Activated naive CD4-positive, alpha-beta T cell treated with anti-CD3 and anti-CD28 coated beads, Interleukin-2, amount 50 U/mL, for 72 hours (primary cell): ENCODE data around the gene PFKFB3. TPM values are rescaled to one million over a fixed set of nuclear protein-coding genes. Genes with fewer than 3 reads are reported as not detected.
"Not testable (repeated sequence)": the region's sequence is repeated elsewhere in the genome, so short reads cannot be mapped to it uniquely, and the experiment has no call there.

ENCODE experiments used
- ATAC-seq, 2 donors: fragments of 150-1000 bp; cut with Tn5 transposase; 2 replicates each; pipeline ENCODE4 v1.10.0; 2021; ENCODE audit warnings: mild to moderate bottlenecking in 2 of 2, moderate library complexity in 2 of 2
- DNase-seq, 2 donors: peaks; one replicate each; pipeline ENCODE4 v3.0.0; 2021 to 2022; ENCODE audit warnings: low spot score in 2 of 2
- H3K27ac Mint-ChIP-seq, 2 donors: one replicate each; pipeline ENCODE4 v1.8.0; 2022; ENCODE audit warnings: mild to moderate bottlenecking in 2 of 2, mixed read lengths in 2 of 2
- H3K36me3 Mint-ChIP-seq, 2 donors: one replicate each; pipeline ENCODE4 v1.8.0; 2022; ENCODE audit warnings: mixed read lengths in 2 of 2
- H3K9me3 Mint-ChIP-seq, 2 donors: one replicate each; pipeline ENCODE4 v1.8.0; 2022; ENCODE audit warnings: mixed read lengths in 2 of 2
- total RNA-seq, 2 donors: library from RNA; stranded (reverse); gene quantifications; one replicate each; pipeline ENCODE4 v1.2.3, GENCODE V29; 2022

PFKFB3 gene
- total RNA-seq, 2 donors from 2014 or later = 77.0 to 181 TPM

- peak overlapping the region; percentile 57 to 72 for H3K27ac Mint-ChIP-seq
Observed at GRCh38 chr10:6233725-6234277, 31.1 kb downstream of the PFKFB3 start.

DNA sequence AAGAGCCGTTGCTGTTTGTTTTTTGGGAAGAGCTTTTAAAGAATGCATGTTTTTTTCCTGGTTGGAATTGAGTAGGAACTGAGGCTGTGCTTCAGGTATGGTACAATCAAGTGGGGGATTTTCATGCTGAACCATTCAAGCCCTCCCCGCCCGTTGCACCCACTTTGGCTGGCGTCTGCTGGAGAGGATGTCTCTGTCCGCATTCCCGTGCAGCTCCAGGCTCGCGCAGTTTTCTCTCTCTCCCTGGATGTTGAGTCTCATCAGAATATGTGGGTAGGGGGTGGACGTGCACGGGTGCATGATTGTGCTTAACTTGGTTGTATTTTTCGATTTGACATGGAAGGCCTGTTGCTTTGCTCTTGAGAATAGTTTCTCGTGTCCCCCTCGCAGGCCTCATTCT, 31.6 kb downstream of the PFKFB3 start:
- Mint-ChIP-seq H3K36me3 (peaks cover 17 to 67% of the 10 kb centered on the region in 2 donors), H3K27ac (peak overlapping the region; percentile 57 to 72), H3K9me3 (no peaks in the 10 kb centered on the region)
- no peak for DNase-seq
- no peak for ATAC-seq

More at GRCh38 chr10:6233725-6234277, 31.1 kb downstream of the PFKFB3 start:
- DNase-seq (no peak), ATAC-seq (no peak)
- Mint-ChIP-seq H3K36me3 (peaks cover 17 to 61% of the 10 kb centered on the region in 2 donors), H3K9me3 (no peaks in the 10 kb centered on the region)

DNA sequence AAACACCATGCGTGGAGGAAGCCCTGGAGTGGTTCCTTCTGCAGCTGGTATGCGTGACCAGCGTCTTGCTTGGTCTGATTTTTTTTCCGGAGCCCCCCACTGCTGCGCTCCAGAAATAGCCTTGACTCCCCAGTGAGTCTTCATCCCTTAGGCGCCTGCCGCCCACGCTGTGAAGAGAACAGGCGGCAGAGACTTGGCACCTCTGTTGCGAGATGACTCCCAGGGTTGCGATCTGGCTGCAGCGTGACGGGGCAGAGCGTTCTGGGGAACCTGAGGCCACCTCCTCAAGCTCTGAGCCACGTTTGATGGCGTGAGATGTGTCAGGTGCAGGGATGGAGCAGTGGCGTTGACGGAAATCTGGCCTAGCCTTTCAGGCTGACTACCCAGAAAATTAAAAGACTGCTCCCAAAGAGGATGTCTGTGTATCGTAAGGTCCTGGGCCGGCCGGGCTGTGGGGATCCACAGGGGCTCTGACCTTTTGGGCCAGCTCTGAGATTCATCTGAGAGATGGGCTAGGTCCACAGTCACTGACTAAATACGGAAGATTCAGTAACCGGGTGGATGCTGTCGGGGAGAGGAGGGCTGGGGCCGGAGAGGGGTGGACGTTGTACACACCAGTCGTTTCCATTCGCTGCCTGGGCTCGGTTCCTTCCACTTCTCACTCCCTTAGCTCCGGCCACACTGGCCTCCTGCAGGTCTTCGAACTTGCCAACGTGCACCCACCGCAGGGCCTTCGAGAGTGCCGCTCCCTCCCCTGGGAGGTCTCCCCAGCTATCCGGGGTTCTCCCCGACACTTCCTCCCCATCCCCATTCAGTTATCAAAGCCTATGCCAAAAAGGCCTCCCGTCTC, 33.8 kb downstream of the PFKFB3 start:
- Mint-ChIP-seq H3K9me3 (no peaks in the 10 kb centered on the region), H3K36me3 (peaks cover 12 to 64% of the 10 kb centered on the region in 2 donors), H3K27ac (peak overlapping the region; percentile 75 to 93)
- ATAC-seq = no peak
- no peak for DNase-seq

- ATAC-seq = no peak
- Mint-ChIP-seq H3K36me3 (peaks cover 14 to 64% of the 10 kb centered on the region in 2 donors), H3K9me3 (no peaks in the 10 kb centered on the region), H3K27ac (peak overlapping the region; percentile 2 to 87)
- DNase-seq = no peak
Observed at GRCh38 chr10:6237199-6237530, 34.4 kb downstream of the PFKFB3 start.

GRCh38 chr10:6238587-6239212, 36.0 kb downstream of the PFKFB3 start:
- ATAC-seq, DNase-seq, H3K9me3 Mint-ChIP-seq: not testable (repeated sequence)
- peak overlapping the region; percentile 70 to 75 for H3K27ac Mint-ChIP-seq
- H3K36me3 Mint-ChIP-seq = peaks cover 18 to 51% of the 10 kb centered on the region in 2 donors

DNA sequence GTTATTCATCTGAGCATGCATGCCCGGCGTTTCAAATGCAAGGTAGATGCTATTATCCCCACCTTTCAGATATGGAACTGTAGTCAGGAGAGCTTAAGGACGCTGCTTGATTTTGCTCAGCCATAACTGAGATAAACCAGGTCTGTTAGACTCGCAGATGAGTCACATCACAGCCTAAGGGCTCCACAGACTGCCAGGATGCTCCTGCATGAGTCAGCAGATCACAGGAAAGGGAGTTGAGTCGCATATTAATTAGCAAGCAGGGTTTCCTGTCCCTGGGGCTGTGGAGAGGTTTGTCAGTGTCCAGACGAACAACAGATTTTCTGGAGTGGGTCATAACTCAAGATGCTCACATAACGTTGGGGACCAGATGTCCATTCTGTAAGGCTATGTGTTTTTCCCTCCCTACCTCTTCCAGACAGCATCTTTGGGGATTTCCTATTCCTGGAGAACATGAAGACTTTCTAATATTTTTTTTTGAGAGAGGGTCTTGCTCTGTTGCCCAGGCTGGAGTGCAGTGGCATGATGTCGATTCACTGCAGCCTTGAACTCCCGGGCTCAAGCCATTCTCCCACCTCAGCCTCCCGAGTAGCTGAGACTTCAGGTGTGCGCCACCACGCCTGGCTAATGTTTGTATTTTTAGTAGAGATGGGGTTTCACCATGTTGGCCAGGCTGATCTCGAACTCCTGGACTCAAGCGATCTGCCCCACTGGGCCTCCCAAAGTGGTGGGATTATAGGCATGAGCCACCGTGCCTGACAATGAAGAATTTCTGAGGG, 36.7 kb downstream of the PFKFB3 start:
- peak; percentile 66 to 76 for DNase-seq
- Mint-ChIP-seq H3K36me3 (peaks cover 13 to 44% of the 10 kb centered on the region in 2 donors), H3K27ac (peak overlapping the region; percentile 70 to 75), H3K9me3 (no peaks in the 10 kb centered on the region)
- peak; percentile 89 to 99 for ATAC-seq

- Mint-ChIP-seq H3K27ac (peak overlapping the region in 1 of 2 donors; percentile 70), H3K9me3 (no peaks in the 10 kb centered on the region), H3K36me3 (peaks cover 13 to 37% of the 10 kb centered on the region in 2 donors)
- DNase-seq (no peak), ATAC-seq (no peak)
Observed at GRCh38 chr10:6240254-6240653, 37.5 kb downstream of the PFKFB3 start.

DNA sequence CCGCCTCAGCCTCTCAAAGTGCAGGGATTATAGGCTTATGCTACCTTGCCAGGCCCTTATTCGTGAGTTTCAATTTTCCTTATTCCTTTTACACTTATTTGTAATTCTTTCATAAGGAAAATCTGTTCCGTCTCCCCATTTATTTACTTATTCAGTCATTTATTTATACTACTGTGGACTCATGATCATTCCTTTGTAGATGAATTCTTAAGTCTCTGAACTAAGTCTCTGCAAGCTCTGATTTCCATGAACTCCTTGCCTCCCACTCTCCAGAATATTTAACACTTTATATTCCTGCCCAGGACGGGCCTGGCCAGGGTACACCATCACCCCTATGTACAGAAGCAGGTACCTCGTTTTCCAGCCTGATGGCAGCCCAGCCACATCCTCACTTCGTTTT, 39.4 kb downstream of the PFKFB3 start:
- no peak for DNase-seq
- Mint-ChIP-seq H3K27ac (no peak overlapping the region), H3K9me3 (no peaks in the 10 kb centered on the region), H3K36me3 (peaks cover 6 to 21% of the 10 kb centered on the region in 2 donors)
- no peak for ATAC-seq

DNA sequence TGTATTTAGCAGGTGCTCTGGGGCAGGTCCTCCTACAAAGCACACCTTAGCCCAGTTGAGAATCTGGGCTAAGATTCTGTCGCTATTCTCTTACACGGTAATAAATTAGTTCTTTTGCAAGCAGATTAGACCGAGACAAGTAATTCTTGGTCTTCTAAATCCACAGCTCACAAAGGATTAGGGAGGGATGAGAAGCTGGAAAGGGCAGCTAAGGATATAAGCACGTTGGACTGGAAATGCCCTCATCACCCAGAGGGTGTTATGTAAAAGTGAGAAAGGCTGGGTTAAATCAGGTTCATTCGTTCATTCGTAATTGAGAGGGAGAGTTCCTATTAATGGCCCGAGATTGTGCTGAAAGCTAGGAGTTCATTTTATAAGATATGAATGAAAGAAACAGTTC, 41.8 kb downstream of the PFKFB3 start:
- ATAC-seq (no peak), DNase-seq (no peak)
- Mint-ChIP-seq H3K27ac (peak overlapping the region; percentile 26 to 93), H3K36me3 (peaks cover 9% of the 10 kb centered on the region in 2 donors), H3K9me3 (no peaks in the 10 kb centered on the region)

DNA sequence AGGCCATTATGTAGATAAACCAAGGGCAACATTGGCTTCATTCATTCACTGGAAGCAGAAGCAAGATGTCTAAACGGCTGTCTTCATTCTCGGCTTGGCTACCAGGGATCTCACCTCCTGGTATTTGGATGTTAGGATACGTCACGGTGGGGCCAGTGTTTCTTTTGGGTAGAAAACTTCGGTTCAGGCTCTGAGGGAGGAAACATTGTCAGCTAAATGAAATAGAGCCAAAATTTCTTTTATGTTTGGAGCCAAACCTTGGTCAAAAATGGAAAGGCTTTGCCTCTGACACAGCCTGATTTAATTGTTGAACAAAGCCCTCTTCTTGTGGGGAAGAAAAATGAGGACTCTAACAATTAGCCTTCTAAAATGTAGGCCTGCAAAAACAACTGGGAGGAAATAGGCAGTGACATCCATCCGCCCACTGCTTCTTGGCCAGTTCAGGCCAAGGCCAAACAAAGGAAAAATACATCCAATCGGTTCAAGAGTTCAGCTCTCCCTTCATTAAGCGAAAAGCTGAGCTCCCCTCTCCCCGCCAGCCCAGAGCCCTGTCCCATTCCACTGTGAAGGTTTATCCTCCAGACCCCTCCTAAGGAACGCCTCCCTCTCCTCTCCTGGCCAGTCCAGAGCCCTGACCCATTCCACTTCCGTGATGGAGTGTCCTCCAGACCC, 44.4 kb downstream of the PFKFB3 start:
- DNase-seq (no peak), ATAC-seq (no peak)
- Mint-ChIP-seq H3K36me3 (peaks cover 0 to 8% of the 10 kb centered on the region in 2 donors), H3K9me3 (no peaks in the 10 kb centered on the region), H3K27ac (peak overlapping the region in 1 of 2 donors; percentile 78)

DNA sequence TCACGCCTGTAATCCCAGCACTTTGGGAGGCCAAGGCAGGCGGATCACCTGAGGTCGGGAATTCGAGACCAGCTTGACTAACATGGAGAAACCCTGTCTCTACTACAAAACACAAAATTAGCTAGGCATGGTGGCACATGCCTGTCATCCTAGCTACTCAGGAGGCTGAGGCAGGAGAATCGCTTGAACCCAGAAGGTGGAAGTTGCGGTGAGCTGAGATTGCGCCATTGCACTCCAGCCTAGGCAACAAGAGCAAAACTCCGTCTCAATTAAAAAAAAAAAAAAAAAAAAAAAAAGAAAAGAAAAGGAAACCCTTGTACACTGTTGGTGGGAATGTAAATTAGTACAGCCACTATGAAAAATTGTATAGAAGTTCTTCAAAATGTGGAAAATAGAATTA, 46.2 kb downstream of the PFKFB3 start:
- H3K27ac Mint-ChIP-seq, H3K9me3 Mint-ChIP-seq, H3K36me3 Mint-ChIP-seq, ATAC-seq, DNase-seq: not testable (repeated sequence)

DNA sequence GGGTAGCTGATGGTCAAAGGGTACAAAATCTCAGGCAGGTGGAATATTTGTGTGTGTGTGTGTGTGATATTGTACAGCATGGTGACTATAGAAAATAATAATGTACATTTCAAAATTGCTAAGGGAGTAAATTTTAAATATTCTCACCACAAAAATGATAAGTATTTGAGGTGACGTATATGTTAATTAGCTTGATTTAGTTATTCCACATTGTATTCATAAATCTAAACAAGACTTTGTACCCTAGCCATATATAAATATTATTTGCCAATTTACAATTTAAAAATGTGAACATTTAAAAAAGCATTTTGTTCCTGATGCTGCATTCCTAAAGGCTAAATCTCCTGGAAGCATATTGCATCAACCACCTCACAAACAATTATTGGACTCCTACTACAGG, 47.0 kb downstream of the PFKFB3 start:
- no peak for DNase-seq
- H3K9me3 Mint-ChIP-seq = peaks cover 0 to 5% of the 10 kb centered on the region in 2 donors
- H3K36me3 Mint-ChIP-seq = peaks cover 0 to 4% of the 10 kb centered on the region in 2 donors
- ATAC-seq = no peak
- H3K27ac Mint-ChIP-seq = no peak overlapping the region

DNA sequence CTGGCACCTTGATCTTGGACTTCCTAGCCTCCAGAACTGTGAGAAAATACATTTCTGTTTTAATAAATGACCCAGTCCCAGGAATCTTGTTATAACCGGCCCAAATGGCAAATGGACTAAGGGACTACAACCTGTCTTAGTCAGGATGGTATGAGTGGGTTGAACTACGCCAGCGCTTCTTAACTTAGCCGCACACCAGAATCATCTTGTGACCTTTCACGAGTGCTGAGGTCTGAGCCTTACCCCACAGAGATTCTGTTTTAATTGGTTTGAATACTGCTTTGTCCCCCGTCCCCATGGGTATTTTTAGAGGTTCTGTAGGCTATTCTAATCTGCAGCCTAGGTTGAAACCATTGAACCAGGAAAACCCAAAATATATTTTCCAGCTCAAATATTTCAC, 48.0 kb downstream of the PFKFB3 start:
- peaks cover 0 to 5% of the 10 kb centered on the region in 2 donors for H3K9me3 Mint-ChIP-seq
- H3K27ac Mint-ChIP-seq = no peak overlapping the region
- H3K36me3 Mint-ChIP-seq = peaks cover 0 to 4% of the 10 kb centered on the region in 2 donors
- DNase-seq (no peak), ATAC-seq (no peak)

GRCh38 chr10:6254201-6254600, 51.5 kb downstream of the PFKFB3 start:
- Mint-ChIP-seq H3K9me3 (peaks cover 7 to 24% of the 10 kb centered on the region in 2 donors), H3K36me3 (peaks cover 18 to 22% of the 10 kb centered on the region in 2 donors), H3K27ac (no peak overlapping the region)
- ATAC-seq = peak in 1 of 2 donors; percentile 23
- no peak for DNase-seq

GRCh38 chr10:6255548-6256061, 52.9 kb downstream of the PFKFB3 start:
- Mint-ChIP-seq H3K9me3 (peaks cover 14 to 33% of the 10 kb centered on the region in 2 donors), H3K36me3 (peaks cover 21 to 33% of the 10 kb centered on the region in 2 donors), H3K27ac (no peak overlapping the region)
- DNase-seq (no peak), ATAC-seq (peak in 1 of 2 donors; percentile 10)

- ATAC-seq = peak in 1 of 2 donors; percentile 1
- peak overlapping the region in 1 of 2 donors; percentile 30 for H3K27ac Mint-ChIP-seq
Observed at GRCh38 chr10:6256439-6256838, 53.7 kb downstream of the PFKFB3 start.

More at GRCh38 chr10:6256439-6256838, 53.7 kb downstream of the PFKFB3 start:
- Mint-ChIP-seq H3K36me3 (peaks cover 21 to 41% of the 10 kb centered on the region in 2 donors), H3K9me3 (peaks cover 18 to 41% of the 10 kb centered on the region in 2 donors)
- no peak for DNase-seq
